ENCODE results near the gene ANO1.

The ANO1 gene

DNA sequence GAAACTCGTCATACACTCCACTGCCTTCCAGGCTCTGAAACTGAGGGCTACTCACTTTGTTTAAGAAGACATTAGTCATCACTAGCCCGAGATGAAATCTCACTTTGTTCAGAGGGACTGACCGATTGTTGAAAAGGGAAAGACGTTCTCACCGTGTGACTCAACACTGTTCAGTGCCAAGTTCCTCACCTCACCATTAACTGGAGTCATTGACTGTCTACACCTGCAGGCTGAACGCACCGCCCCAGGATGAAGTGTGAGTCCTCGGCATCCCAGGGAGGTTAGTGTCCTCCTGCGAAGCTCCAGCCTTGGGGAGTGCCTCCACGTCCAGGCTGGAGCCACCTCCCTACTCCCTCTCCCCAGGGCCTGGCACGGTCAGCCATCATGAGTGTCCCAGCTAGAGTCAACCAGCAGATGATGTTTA, 155.4 kb downstream of the ANO1 start:
- DNase-seq = no peak

DNA sequence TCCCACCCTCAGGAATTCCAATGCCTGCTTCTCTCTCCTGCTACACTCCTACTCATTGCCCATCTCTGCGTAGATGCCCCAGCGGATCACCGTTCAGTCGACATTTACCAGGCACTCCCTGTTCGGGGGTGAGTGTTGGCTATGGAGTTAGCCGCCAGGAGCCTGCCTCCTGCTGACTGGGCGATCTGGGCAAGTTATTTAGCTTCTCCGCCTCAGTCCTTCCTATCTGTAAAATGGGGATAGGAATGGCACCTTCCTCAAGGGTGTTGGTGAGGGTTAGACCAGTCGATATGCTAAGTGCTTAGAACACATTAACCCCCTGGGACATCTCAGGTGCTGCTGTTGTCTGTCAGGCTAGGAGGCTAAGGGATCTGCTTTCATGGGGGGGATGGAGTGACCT, 155.8 kb downstream of the ANO1 start:
- no peak for DNase-seq
